ENCODE results near the gene ISYNA1. TPM values are rescaled to one million over a fixed set of nuclear protein-coding genes. Genes with fewer than 3 reads are reported as not detected.
A peak's percentile ranks its signal among the peaks of the same experiment; 100 is the strongest.

The ISYNA1 gene
- total and polyA plus RNA-seq, 2 experiments from 2014 or later = 191 to 208 TPM

DNA sequence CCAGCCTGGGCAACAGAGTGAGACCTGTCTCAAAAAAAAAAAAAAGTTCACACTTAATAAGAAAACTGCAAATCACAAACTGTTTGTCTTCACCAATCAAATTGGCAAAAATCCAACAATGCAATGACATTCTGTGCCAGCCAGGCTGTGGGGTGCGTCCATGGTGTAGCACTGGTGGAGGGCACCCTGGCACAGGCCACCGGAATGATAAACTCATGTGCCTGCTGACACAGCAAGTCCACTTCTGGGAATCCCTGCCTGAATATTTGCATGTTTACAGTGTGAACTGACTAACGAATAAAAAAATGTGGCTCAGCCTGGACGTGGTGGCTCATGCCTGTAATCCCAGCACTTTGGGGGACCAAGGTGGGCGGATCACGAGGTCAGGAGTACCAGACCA, 38.9 kb downstream of the ISYNA1 start (continued):
- TF ChIP-seq ZNF462 (CRISPR knock-in tag; IDR thresholded peaks at IDR 0.05) (no peak), ZNF114 (CRISPR knock-in tag; IDR thresholded peaks at IDR 0.05) (no peak)

DNA sequence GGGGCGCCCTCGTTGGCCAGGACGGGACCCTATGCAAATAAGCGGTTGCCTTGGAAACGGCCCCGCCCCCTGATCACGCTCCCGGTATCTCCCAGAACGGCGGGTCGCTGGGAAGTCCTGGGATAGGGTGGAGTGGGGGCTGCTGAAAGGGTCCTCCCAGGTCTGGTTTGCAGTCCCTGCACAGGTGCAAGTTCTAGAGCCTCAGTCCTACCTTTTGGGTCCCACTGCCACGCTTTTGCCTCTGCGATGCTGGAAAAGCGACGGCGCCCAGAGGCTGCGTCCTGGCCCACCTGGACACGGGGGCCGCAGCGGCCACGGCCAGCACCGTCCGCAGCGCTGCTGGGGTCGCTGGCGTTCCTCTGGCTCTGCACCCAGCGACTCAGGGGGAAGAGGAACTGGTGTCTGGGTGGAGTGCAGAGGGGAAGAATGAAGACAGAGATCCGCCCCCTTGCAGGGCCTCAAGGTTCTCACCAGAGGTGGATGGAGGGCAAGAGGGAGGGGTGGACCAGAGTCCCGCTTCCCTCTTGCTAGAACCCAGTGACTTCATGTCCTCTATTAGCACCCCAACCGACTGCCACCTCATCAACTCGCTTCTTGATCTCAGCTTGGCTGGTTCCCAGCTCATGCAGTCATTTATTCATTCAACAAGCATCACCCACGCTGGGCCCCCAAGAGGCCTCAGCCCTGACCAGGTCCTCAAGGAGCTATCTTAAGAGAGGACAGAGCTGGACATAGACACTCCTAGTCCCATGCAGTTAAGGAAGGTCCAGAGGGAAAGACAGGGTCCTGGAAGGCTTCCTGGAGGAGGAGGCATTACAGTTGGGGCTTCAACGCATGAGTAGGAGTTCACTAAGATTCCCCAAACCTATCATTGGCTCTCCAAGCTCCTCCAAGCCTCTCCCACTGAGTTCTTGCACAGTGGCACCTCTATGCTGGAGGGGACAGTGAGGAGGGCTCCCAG, 40.4 kb downstream of the ISYNA1 start, which contains the start of gene LRRC25:
TSS of gene LRRC25 (minus strand) at position 381 of the 961 bp plus-strand sequence. CDS start 659 bp downstream, outside the sequence.
- Histone ChIP-seq H3K27me3 (ENCODE audit: insufficient read depth) (0 out of 2 replicates have a peak, but pooled peaks cover 4% of the 10 kb centered on the region), H3K27ac (ENCODE audit: low read depth) (no peak within 1 kb of the TSS), H2AFZ (peak within 1 kb of the TSS; percentile 98), H3K9me2 (ENCODE audit: insufficient read depth) (no peaks in the 10 kb centered on the region), H4K20me1 (replicated peaks; ENCODE audit: insufficient read depth) (no peaks in the 10 kb centered on the region), H3F3A (replicated peaks; ENCODE audit: low read depth) (0 out of 2 replicates have a peak, but pooled peaks cover 3% of the 10 kb centered on the region), H3K79me2 (replicated peaks; ENCODE audit: insufficient read depth) (no peaks in the 10 kb centered on the region), H3K4me2 (peak within 1 kb of the TSS; percentile 75), H3K4me1 (ENCODE audit: insufficient read depth) (peaks cover 2% of the 10 kb centered on the region; the same call in 1 of the 2 replicates), H3K36me3 (ENCODE audit: insufficient read depth) (no peaks in the 10 kb centered on the region), H3K4me3 (peak within 1 kb of the TSS; percentile 48)
- peak; percentile 96 for DNase-seq (ENCODE audit: low spot score)
- Mint-ChIP-seq H3K4me3 (no peak within 1 kb of the TSS; the same call in 2 of the 3 replicates), H3K27me3 (ENCODE audit: insufficient read depth, low read depth, poor library complexity) (peaks cover 17% of the 10 kb centered on the region), H3K4me1 (peaks cover 3% of the 10 kb centered on the region; the same call in 2 of the 3 replicates), H3K36me3 (ENCODE audit: low read depth) (no peaks in the 10 kb centered on the region), H3K27ac (no peak within 1 kb of the TSS), H3K9me3 (no peaks in the 10 kb centered on the region)
- ATAC-seq = peak; percentile 92
- TF ChIP-seq STAT1 (IDR thresholded peaks at IDR 0.05; ENCODE audit: unreplicated experiment) (no peak), EZH2phosphoT487 (IDR thresholded peaks at IDR 0.05; ENCODE audit: unreplicated experiment) (no peak), EZH2 (IDR thresholded peaks at IDR 0.05; ENCODE audit: low read depth, unreplicated experiment) (no peak), CREB1 (CRISPR knock-in tag; IDR thresholded peaks at IDR 0.05; ENCODE audit: low read depth) (no peak), ZNF114 (CRISPR knock-in tag; IDR thresholded peaks at IDR 0.05) (no peak), ZNF462 (CRISPR knock-in tag; IDR thresholded peaks at IDR 0.05) (no peak)
